Ishikawa (cell line): Measurements from ENCODE around the gene HERC4.

Experiments used
- CEBPB ChIP-seq: IDR thresholded peaks from 2 replicates; pipeline ENCODE4 v1.6.1; 2012
- CREB1 ChIP-seq: IDR thresholded peaks from 2 replicates; pipeline ENCODE4 v1.6.1; 2012; ENCODE audit warnings: low read depth
- EP300 ChIP-seq: IDR thresholded peaks from 2 replicates; pipeline ENCODE4 v1.6.1; 2012; ENCODE audit warnings: borderline replicate concordance
- FOXM1 ChIP-seq: IDR thresholded peaks from 2 replicates; pipeline ENCODE4 v1.6.1; 2012; ENCODE audit warnings: low read depth, borderline replicate concordance
- RAD21 ChIP-seq: IDR thresholded peaks from 2 replicates; pipeline ENCODE4 v1.6.1; 2012; ENCODE audit warnings: low read depth
- TAF1 ChIP-seq: IDR thresholded peaks from 2 replicates; pipeline ENCODE4 v1.6.1; 2012; ENCODE audit warnings: low read depth, mild to moderate bottlenecking
- TCF12 ChIP-seq: IDR thresholded peaks from 2 replicates; pipeline ENCODE4 v1.6.1; 2012; ENCODE audit warnings: low read depth
- YY1 ChIP-seq: IDR thresholded peaks from 2 replicates; pipeline ENCODE4 v1.6.1; 2012; ENCODE audit warnings: low read depth
- ZBTB7A ChIP-seq: IDR thresholded peaks from 2 replicates; pipeline ENCODE4 v1.6.1; 2012; ENCODE audit warnings: low read depth
- TF ChIP-seq, protein P1 (sequence below): IDR thresholded peaks from 2 replicates; pipeline ENCODE4 v1.6.1; 2012; ENCODE audit warnings: low read depth, mild to moderate bottlenecking
- TF ChIP-seq, protein P2 (sequence below): IDR thresholded peaks from 2 replicates; pipeline ENCODE4 v1.6.1; 2012

DNA sequence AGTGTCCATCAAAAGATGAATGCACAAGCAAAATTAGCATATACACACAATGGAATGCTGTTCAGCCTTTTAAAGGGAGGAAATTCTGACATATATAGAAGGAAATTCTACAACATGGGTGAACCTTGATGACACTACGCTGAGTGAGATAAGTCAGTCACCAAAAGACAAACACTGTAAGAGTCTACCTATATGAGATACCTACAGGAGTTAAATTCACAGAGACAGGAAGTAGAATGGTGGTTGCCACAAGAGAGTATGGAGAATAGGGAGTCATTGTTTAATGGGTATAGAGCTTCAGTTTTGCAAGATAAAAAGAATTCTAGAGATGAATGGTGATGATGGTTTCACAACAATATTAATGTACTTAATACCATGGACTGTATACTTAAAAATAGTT, 51.8 kb downstream of the HERC4 start:
- TF ChIP-seq, protein P1, sequence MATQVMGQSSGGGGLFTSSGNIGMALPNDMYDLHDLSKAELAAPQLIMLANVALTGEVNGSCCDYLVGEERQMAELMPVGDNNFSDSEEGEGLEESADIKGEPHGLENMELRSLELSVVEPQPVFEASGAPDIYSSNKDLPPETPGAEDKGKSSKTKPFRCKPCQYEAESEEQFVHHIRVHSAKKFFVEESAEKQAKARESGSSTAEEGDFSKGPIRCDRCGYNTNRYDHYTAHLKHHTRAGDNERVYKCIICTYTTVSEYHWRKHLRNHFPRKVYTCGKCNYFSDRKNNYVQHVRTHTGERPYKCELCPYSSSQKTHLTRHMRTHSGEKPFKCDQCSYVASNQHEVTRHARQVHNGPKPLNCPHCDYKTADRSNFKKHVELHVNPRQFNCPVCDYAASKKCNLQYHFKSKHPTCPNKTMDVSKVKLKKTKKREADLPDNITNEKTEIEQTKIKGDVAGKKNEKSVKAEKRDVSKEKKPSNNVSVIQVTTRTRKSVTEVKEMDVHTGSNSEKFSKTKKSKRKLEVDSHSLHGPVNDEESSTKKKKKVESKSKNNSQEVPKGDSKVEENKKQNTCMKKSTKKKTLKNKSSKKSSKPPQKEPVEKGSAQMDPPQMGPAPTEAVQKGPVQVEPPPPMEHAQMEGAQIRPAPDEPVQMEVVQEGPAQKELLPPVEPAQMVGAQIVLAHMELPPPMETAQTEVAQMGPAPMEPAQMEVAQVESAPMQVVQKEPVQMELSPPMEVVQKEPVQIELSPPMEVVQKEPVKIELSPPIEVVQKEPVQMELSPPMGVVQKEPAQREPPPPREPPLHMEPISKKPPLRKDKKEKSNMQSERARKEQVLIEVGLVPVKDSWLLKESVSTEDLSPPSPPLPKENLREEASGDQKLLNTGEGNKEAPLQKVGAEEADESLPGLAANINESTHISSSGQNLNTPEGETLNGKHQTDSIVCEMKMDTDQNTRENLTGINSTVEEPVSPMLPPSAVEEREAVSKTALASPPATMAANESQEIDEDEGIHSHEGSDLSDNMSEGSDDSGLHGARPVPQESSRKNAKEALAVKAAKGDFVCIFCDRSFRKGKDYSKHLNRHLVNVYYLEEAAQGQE = no peak
- TF ChIP-seq YY1 (no peak), EP300 (no peak), TAF1 (no peak), CREB1 (no peak), ZBTB7A (no peak), FOXM1 (no peak), RAD21 (no peak), TCF12 (no peak), CEBPB (no peak)
- TF ChIP-seq, protein P2, sequence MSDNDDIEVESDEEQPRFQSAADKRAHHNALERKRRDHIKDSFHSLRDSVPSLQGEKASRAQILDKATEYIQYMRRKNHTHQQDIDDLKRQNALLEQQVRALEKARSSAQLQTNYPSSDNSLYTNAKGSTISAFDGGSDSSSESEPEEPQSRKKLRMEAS = no peak
